Adipose tissue (tissue), 3 donors: ENCODE results near the gene PLCB2. TPM values are rescaled to one million over a fixed set of nuclear protein-coding genes. Genes with fewer than 3 reads are reported as not detected.

Experiments
- H3K27ac ChIP-seq: one replicate; pipeline ENCODE4 v1.5.1; 2013; ENCODE audit warnings: low read depth, low read length
- WGBS, 3 donors: extraction: QIAGEN DNeasy Blood & Tissue Kit; methylation state at CpG; one replicate each; pipeline ENCODE4 v1.1.7; 2013; 5-methylcytosine and 5-hydroxymethylcytosine counted together
- polyA plus RNA-seq, 3 donors: library from polyadenylated mRNA; stranded (reverse); fragments of 200-250 nt; gene quantifications; one replicate each; pipeline ENCODE4 v1.2.3, GENCODE V29; 2013
- donor health status: healthy with polysubstance abuse.
- donor health status: Bipolar disorder and iron deficiency.
- donor health status: healthy.

Gene PLCB2
- 10 to 100 TPM in 2 of 3 donors, 1 to 10 TPM in 1; 3.3 to 15.1 (median 12.7) TPM for polyA plus RNA-seq

- no peak within 1 kb of the TSS for H3K27ac ChIP-seq
- 29 to 58% (median 32%) methylated on average over 15 of the region's 15 CpGs for WGBS, 3 donors
Observed at GRCh38 chr15:40307421-40308211, at the start of gene PLCB2. Gene PLCB2, minus strand, starts transcription at chr15:40307935. Its CDS starts 263 bp downstream, at chr15:40307672.

DNA sequence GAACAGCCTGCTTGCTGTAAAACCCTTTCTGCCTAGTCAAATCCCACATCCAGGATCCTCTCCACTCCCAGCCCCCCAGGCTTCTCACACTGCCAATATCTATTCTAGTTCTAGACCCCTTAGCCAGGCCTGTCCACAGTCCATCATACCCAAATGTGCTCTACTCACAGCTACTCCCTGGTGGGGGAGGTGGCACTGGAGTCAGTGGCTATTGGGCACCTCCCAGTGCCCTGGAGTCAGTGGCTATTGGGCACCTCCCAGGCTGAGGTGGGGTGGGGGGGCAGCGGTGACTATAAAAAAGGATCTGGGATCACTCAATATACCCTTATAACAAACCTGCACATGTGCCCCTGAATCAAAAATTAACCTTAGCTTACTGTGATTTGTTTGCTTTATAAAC is 49.5 kb upstream of the PLCB2 start:
- H3K27ac ChIP-seq: no peak overlapping the region
- 60 to 86% (median 73%) methylated on average over 1 of the region's 1 CpG for WGBS, 3 donors

DNA sequence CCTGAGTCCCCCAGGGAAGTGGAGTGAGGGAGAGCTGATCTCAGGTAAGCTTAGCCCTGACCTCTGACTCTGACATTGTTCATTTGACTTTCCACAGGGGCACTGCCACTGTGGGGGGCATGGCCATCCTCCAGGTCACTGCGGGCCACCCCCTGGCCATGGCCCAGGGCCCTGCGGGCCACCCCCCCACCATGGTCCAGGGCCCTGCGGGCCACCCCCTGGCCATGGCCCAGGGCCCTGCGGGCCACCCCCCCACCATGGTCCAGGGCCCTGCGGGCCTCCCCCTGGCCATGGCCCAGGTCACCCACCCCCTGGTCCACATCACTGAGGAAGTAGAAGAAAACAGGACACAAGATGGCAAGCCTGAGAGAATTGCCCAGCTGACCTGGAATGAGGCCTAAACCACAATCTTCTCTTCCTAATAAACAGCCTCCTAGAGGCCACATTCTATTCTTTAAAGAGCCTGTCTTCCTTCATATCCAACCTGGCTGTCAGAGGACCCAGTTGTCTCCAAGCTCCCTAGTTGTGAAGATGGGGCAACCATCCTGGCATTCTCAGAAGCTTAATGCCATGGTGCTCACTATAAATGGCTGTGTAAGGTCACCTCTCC is 48.3 kb upstream of the PLCB2 start:
- WGBS, 3 donors: 86 to 90% (median 88%) methylated on average over 4 to 5 of the region's 5 CpGs
- H3K27ac ChIP-seq: no peak overlapping the region

DNA sequence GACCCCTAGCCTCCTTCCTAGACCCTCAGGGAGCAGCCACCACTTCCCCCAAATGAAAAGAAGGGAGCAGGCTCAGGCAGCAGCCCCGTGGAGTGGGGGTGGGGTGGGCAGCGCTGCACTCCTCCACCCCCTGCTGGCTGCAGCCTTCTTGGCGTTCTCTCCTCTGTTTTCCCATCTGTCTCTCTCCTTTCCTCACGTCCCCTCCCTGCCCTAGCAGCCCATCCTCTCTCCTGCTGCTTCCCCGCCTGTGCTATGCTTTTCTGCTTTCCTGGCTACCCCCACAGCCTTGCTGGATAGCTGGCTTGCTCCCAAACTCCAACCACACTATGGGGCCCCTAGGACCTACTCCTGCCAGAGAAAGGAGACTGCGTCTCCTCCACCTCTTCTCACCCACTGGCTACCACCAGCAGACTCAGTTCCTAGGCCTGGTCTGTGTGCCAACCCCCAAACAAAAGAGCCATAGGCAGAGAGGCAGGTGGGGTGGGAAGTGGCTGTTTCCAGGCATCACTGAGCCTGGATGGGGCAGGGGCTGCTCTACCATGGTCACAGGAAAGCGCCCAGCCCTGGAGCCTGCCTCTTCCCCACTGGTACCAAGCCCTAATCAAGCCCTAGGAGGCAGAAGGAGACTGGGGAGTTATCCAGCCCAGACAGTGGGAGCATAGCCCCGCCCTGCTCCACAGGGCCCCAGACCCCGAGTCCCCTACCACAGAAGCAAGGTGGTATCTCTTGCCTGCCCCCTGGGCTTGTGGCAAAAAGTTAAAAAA is 46.9 kb upstream of the PLCB2 start:
- no peak overlapping the region for H3K27ac ChIP-seq
- WGBS, 3 donors: 41 to 48% (median 44%) methylated on average over 9 of the region's 9 CpGs

DNA sequence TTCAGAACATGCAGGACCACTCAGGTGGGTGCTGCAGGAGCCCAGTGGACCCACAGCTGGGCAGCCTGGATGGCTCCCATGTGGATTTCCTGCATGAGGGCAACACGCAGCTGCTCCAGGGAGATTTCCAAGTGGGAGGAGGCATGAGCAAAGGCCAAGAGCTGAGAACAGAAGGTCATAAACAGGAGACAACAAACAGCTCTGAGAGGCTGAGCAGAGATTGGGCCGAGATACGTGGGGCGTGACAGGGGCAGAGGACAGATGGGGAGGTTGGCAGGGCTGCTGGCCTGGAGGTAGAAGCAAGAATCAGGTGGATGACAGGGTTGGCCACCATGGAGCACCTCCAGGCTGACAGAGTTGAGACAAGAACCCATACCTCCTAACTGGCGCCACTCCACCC is 46.0 kb upstream of the PLCB2 start:
- H3K27ac ChIP-seq: no peak overlapping the region
- 74 to 87% (median 74%) methylated on average over 5 of the region's 5 CpGs for WGBS, 3 donors

- no peak overlapping the region for H3K27ac ChIP-seq
- WGBS, 3 donors: 77 to 86% (median 82%) methylated on average over 7 of the region's 7 CpGs
Observed at GRCh38 chr15:40352281-40352901, 44.7 kb upstream of the PLCB2 start.

- 89 to 94% (median 94%) methylated on average over 5 of the region's 5 CpGs for WGBS, 3 donors
- no peak overlapping the region for H3K27ac ChIP-seq
Observed at GRCh38 chr15:40349163-40349562, 41.4 kb upstream of the PLCB2 start.

DNA sequence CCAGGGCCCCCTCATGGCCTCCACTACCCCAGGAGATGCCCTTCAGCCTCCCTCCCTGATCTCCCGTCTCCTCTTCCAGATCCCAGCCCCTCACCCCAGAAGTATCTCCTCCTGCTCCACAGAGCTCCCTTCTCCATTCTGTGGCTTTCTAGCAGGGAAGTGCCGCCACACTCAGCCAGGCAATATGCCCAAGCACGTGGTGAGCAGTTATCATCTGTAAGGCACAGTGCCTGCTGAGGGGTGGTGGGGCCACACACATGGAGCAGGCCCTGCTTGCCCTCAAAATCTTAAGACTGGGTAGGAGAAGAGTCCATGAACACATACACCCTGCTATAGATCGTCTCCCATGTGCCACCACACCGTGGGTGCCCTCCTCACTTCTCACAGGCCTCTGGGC is 40.7 kb upstream of the PLCB2 start:
- 78 to 94% (median 80%) methylated on average over 5 of the region's 5 CpGs for WGBS, 3 donors
- H3K27ac ChIP-seq: no peak overlapping the region

GRCh38 chr15:40347559-40348473 is 40.1 kb upstream of the PLCB2 start:
- 87 to 93% (median 91%) methylated on average over 11 of the region's 11 CpGs for WGBS, 3 donors
- no peak overlapping the region for H3K27ac ChIP-seq

GRCh38 chr15:40346579-40347558 is 39.1 kb upstream of the PLCB2 start:
- WGBS, 3 donors: 88 to 92% (median 90%) methylated on average over 15 of the region's 15 CpGs

GRCh38 chr15:40345867-40346578 is 38.3 kb upstream of the PLCB2 start:
- WGBS, 3 donors: 83 to 93% (median 89%) methylated on average over 6 of the region's 6 CpGs
- H3K27ac ChIP-seq: no peak overlapping the region

More at GRCh38 chr15:40346579-40347558, 39.1 kb upstream of the PLCB2 start:
- H3K27ac ChIP-seq: no peak overlapping the region

DNA sequence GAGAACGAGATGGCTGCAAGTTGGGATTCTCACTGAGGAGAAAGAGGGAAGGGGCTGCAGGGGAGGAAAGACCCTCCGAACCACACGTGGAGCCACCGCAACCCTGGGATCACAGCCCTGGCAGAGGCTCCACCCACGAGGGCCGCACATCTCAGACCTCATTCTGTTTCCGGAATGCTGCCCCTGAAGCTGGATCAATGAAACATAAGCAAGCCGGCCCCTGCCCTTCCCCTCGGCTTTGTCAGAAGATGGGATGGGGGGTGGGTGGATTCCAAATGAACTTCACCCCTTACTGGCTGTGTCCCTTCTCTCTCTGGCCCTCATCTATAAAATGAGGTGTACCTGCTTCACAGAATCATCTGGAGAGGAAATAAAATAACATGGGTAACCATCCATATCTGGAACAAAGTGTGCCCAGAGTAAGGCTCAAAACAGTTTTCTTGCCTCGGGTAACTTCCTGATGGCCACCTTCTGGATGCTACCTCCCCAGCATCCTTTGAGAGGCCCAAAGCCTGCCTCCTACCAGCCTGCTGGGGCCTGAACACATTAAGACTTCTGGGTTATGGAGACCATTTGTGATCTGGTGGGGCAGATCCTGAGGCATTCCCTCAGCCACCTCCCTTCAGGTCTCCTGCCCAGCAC is 37.6 kb upstream of the PLCB2 start:
- no peak overlapping the region for H3K27ac ChIP-seq
- WGBS, 3 donors: 62 to 76% (median 69%) methylated on average over 10 of the region's 10 CpGs

GRCh38 chr15:40344631-40345120 is 36.9 kb upstream of the PLCB2 start:
- 27 to 42% (median 36%) methylated on average over 11 to 15 of the region's 15 CpGs for WGBS, 3 donors

GRCh38 chr15:40344217-40344616 is 36.5 kb upstream of the PLCB2 start:
- H3K27ac ChIP-seq: no peak overlapping the region
- 35 to 52% (median 50%) methylated on average over 6 of the region's 6 CpGs for WGBS, 3 donors

More at GRCh38 chr15:40344631-40345120, 36.9 kb upstream of the PLCB2 start:
- H3K27ac ChIP-seq: no peak overlapping the region

DNA sequence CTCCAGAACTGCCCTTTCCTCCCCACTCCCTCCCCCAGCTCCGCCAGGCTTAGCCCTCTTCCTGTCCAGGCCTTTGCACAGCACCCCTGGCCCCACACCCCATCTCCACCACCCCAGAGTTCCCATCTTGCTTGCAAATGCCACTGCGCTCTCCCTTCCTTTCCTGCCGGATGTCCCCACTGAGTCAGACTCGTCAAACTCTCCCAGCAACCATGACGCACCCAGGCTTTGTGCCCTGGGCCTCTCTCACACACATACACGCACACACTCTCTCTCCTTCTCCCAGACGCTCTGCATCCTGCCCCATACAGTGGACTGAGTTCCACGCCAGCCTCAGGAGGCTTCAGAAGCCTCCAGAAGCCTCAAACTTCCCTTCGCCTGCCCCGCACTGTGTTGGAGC is 35.8 kb upstream of the PLCB2 start:
- no peak overlapping the region for H3K27ac ChIP-seq
- 71 to 85% (median 74%) methylated on average over 10 of the region's 10 CpGs for WGBS, 3 donors
